PC-3 (cell line): ENCODE data around the gene CLIP3.

ENCODE experiments used
- EZH2phosphoT487 ChIP-seq: fragments of 300-600 bp; sonication (generic); IDR thresholded peaks from 2 replicates; pipeline ENCODE4 v1.6.1; 2018; ENCODE audit warnings: mild to moderate bottlenecking, antibody characterized with exemption, low read length, borderline replicate concordance
- TF ChIP-seq, protein P1 (sequence below): fragments of 300-600 bp; sonication (generic); conservative IDR thresholded peaks from 2 replicates; pipeline ENCODE4 v1.5.1; 2017; ENCODE audit warnings: antibody characterized with exemption, low read depth, mild to moderate bottlenecking, low read length

DNA sequence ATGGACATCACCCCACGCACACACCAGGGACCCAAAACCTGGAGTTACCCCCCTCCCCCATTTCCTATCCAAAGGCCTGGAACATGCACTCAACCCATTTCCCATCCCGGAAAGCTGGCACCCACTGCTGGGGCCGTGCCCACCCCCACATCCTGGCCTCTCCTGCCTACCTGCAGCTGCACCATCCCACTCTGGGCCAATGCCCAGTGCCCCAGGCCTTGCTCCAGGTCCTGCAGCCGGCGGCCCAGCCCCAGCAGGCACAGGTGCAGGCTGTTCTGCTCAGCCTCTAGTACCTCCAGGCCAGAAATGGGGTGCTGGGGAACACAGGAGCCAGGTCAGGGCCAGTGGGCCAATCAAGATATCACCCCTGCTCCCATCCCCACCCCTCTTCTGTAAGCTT lies 25.7 kb downstream of the CLIP3 start:
- TF ChIP-seq, protein P1, sequence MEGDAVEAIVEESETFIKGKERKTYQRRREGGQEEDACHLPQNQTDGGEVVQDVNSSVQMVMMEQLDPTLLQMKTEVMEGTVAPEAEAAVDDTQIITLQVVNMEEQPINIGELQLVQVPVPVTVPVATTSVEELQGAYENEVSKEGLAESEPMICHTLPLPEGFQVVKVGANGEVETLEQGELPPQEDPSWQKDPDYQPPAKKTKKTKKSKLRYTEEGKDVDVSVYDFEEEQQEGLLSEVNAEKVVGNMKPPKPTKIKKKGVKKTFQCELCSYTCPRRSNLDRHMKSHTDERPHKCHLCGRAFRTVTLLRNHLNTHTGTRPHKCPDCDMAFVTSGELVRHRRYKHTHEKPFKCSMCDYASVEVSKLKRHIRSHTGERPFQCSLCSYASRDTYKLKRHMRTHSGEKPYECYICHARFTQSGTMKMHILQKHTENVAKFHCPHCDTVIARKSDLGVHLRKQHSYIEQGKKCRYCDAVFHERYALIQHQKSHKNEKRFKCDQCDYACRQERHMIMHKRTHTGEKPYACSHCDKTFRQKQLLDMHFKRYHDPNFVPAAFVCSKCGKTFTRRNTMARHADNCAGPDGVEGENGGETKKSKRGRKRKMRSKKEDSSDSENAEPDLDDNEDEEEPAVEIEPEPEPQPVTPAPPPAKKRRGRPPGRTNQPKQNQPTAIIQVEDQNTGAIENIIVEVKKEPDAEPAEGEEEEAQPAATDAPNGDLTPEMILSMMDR, result no peak
- no peak for TF ChIP-seq EZH2phosphoT487
